K562 (cell line): ENCODE data around the gene SLC6A4. TPM values are rescaled to one million over a fixed set of nuclear protein-coding genes. Genes with fewer than 3 reads are reported as not detected.

ENCODE experiments used
- ATAC-seq: fragments of 200-7000 bp; cut with Tn5 transposase; 3 replicates; pipeline ENCODE4 v1.9.1; 2020; ENCODE audit warnings: moderate library complexity
- BruUV-seq: library from RNA; stranded (reverse); fragments of 400-500 nt; replicated peaks from 2 replicates; lab custom pipeline; 2021; lab: Mats Ljungman, UMichigan
- CTCF ChIA-PET: fragments of 300-600 bp; formaldehyde crosslinking; extraction: SDS; loops from one replicate; lab custom pipeline; 2021; ENCODE audit warnings: low intra/inter-chr PET ratio; lab: Yijun Ruan, JAX
- POLR2A ChIA-PET: fragments of 300-600, 350-650 bp; sonication (Branson Sonifier 250); formaldehyde crosslinking; extraction: SDS; loops from one replicate; lab custom pipeline; 2021; ENCODE audit warnings: antibody characterized with exemption, inconsistent platforms; lab: Yijun Ruan, JAX
- DNase-seq, 4 experiments: peaks; one replicate each; pipeline versions ENCODE4 v3.0.0 to v3.0.0-alpha.2; 2011 to 2018; ENCODE audit warnings: low spot score in 3 of 4, mixed read lengths in 3 of 4; ENCODE audit errors: extremely low read depth in 1 of 4
- FAIRE-seq: peaks from 2 replicates; lab custom pipeline; 2011; peaks lifted over from hg19 to GRCh38; lab: Jason Lieb, UNC
- H2AFZ ChIP-seq: 2 replicates; pipeline ENCODE4 v1.6.0; 2011; ENCODE audit warnings: low read depth, low read length, control low read depth, inconsistent platforms
- H3K27ac ChIP-seq: fragments of 200-600 bp; 3 replicates; pipeline ENCODE4 v1.8.0; 2011; ENCODE audit warnings: low read depth, mild to moderate bottlenecking, control low read depth, inconsistent platforms, low read length, moderate library complexity, mixed read lengths; ENCODE audit errors: extremely low read depth
- H3K27me3 ChIP-seq, 2 experiments: fragments of 300-600 bp in 1 of 2; 2 replicates in 1 of 2; 3 replicates in 1 of 2; pipeline versions ENCODE4 v1.6.0 to v1.8.0; 2011; ENCODE audit warnings: inconsistent platforms in 2 of 2, low read length in 2 of 2, mild to moderate bottlenecking in 1 of 2, mixed read lengths in 1 of 2, moderate library complexity in 1 of 2; ENCODE audit not compliant: control insufficient read depth in 2 of 2, insufficient read depth in 2 of 2
- H3K36me3 ChIP-seq: fragments of 300-600 bp; 3 replicates; pipeline ENCODE4 v1.8.0; 2011; ENCODE audit warnings: mild to moderate bottlenecking, low read length, inconsistent platforms; ENCODE audit not compliant: control insufficient read depth, insufficient read depth
- H3K4me1 ChIP-seq, 2 experiments: fragments of 200-600 bp in 1 of 2; replicated peaks in 1 of 2; 2 replicates in 1 of 2; 3 replicates in 1 of 2; pipeline versions ENCODE4 v1.5.1 to v1.8.0; 2011; ENCODE audit warnings: inconsistent platforms in 2 of 2, low read length in 2 of 2, mild to moderate bottlenecking in 1 of 2, mixed read lengths in 1 of 2, moderate library complexity in 1 of 2; ENCODE audit not compliant: control insufficient read depth in 2 of 2, insufficient read depth in 2 of 2
- H3K4me2 ChIP-seq: 2 replicates; pipeline ENCODE4 v1.6.1; 2011; ENCODE audit warnings: low read length, control low read depth, inconsistent platforms, mixed read lengths; ENCODE audit not compliant: insufficient read depth
- H3K4me3 ChIP-seq: fragments of 200-600 bp; sonication (generic), shearing (Covaris generic); 2 replicates; pipeline ENCODE4 v1.5.1; 2016; ENCODE audit warnings: control low read depth, inconsistent platforms
- H3K79me2 ChIP-seq: fragments of 200-600 bp; 3 replicates; pipeline ENCODE4 v1.8.0; 2011; ENCODE audit warnings: low read length, inconsistent platforms; ENCODE audit not compliant: control insufficient read depth, insufficient read depth
- H3K9ac ChIP-seq, 2 experiments: 2 replicates each; pipeline versions ENCODE4 v1.6.0 to v1.6.1; 2011; ENCODE audit warnings: low read depth in 2 of 2, low read length in 2 of 2, control low read depth in 1 of 2, inconsistent platforms in 1 of 2, mild to moderate bottlenecking in 1 of 2, mixed read lengths in 1 of 2; ENCODE audit not compliant: insufficient read depth in 1 of 2
- H3K9me1 ChIP-seq: one replicate; pipeline ENCODE4 v1.6.0; 2011; ENCODE audit warnings: inconsistent platforms, mild to moderate bottlenecking, low read length, moderate library complexity; ENCODE audit not compliant: control insufficient read depth, insufficient read depth
- H3K9me3 ChIP-seq: replicated peaks from 2 replicates; pipeline ENCODE4 v1.5.1; 2011; ENCODE audit warnings: low read depth, low read length, inconsistent platforms; ENCODE audit not compliant: control insufficient read depth, insufficient read depth
- H4K20me1 ChIP-seq: replicated peaks from 2 replicates; pipeline ENCODE4 v1.6.1; 2011; ENCODE audit warnings: low read length, inconsistent platforms, mixed read lengths; ENCODE audit not compliant: control insufficient read depth, insufficient read depth
- ARHGAP35 ChIP-seq: fragments of 450-650 bp; IDR thresholded peaks from 2 replicates; pipeline ENCODE4 v1.6.1; 2018; ENCODE audit not compliant: partially characterized antibody
- HLTF ChIP-seq: fragments of 450-650 bp; IDR thresholded peaks from 2 replicates; pipeline ENCODE4 v1.6.1; 2016
- NFATC3 ChIP-seq: fragments of 450-650 bp; IDR thresholded peaks from 2 replicates; pipeline ENCODE4 v1.6.1; 2017; ENCODE audit warnings: mild to moderate bottlenecking
- SMARCA5 ChIP-seq: fragments of 450-650 bp; IDR thresholded peaks from 2 replicates; pipeline ENCODE4 v1.6.1; 2016
- SMARCE1 ChIP-seq: fragments of 450-650 bp; IDR thresholded peaks from 2 replicates; pipeline ENCODE4 v1.7.1; 2016; ENCODE audit warnings: mild to moderate bottlenecking
- ZNF184 ChIP-seq: sonication (generic); formaldehyde crosslinking; IDR thresholded peaks from 2 replicates; pipeline ENCODE4 v1.5.0; 2020; ENCODE audit warnings: missing genetic modification reagents
- ZSCAN29 ChIP-seq: fragments of 450-650 bp; IDR thresholded peaks from 2 replicates; pipeline ENCODE4 v1.6.1; 2017
- in situ Hi-C: fragments of 300-500 bp; cut with MboI; formaldehyde crosslinking; loops from 4 replicates; pipeline ENCODE4 v1.15.0; 2018; ENCODE audit warnings: inconsistent platforms, mixed read lengths
- intact Hi-C: fragments of 100-400 bp; cut with micrococcal nuclease; formaldehyde crosslinking; loops from 2 replicates; pipeline ENCODE4 v1.14.2; 2022
- polyA plus RNA-seq, 8 experiments: library from polyadenylated mRNA; depleted of rRNA in 4 of 8; stranded (reverse) in 5 of 8; unstranded in 3 of 8; fragments of >200 nt; fragmentation: Nextera tagmentation in 2 of 8; fragmentation: Illumina TruSeq in 1 of 8; extraction: Ambion mirVana in 2 of 8; extraction: Trizol in 1 of 8; gene quantifications; 2 replicates each; pipeline versions ENCODE4 v1.2.1 to v1.2.3, GENCODE V29; 2011 to 2014; ENCODE audit warnings: inconsistent platforms in 1 of 8, missing spikeins in 1 of 8
- total RNA-seq, 7 experiments: library from RNA; depleted of rRNA in 6 of 7; stranded (reverse); fragments of >200 nt in 6 of 7; fragmentation: Illumina TruSeq in 2 of 7; extraction: Trizol in 2 of 7; gene quantifications; 2 replicates each; pipeline versions ENCODE4 v1.2.1 to v1.2.3, GENCODE V29; 2011 to 2021; ENCODE audit warnings: low replicate concordance in 1 of 7
- TF ChIP-seq, protein P1 (sequence below): fragments of 250-450 bp; sonication (Bioruptor Pico); IDR thresholded peaks from 2 replicates; pipeline ENCODE4 v1.8.0; 2021; ENCODE audit warnings: mild to moderate bottlenecking, moderate library complexity
- TF ChIP-seq, protein P2 (sequence below): fragments of 450-650 bp; IDR thresholded peaks from 2 replicates; pipeline ENCODE4 v1.7.0; 2016; ENCODE audit warnings: borderline replicate concordance
- TF ChIP-seq, protein P3 (sequence below): fragments of 250-450 bp; sonication (Bioruptor Pico); IDR thresholded peaks from 2 replicates; pipeline ENCODE4 v1.8.0; 2022; ENCODE audit warnings: moderate library complexity, mild to moderate bottlenecking, inconsistent platforms
- TF ChIP-seq, protein P4 (sequence below), 2 experiments: fragments of 450-650 bp; IDR thresholded peaks; 2 replicates each; pipeline ENCODE4 v1.6.1; 2016

The SLC6A4 gene
- total and polyA plus RNA-seq, 9 of the 15 experiments (the other 6 are each of a cell fraction or from before 2014, with no cell fraction given) = 0.05 to 0.09 (median 0.07) TPM; not detected in 6

DNA sequence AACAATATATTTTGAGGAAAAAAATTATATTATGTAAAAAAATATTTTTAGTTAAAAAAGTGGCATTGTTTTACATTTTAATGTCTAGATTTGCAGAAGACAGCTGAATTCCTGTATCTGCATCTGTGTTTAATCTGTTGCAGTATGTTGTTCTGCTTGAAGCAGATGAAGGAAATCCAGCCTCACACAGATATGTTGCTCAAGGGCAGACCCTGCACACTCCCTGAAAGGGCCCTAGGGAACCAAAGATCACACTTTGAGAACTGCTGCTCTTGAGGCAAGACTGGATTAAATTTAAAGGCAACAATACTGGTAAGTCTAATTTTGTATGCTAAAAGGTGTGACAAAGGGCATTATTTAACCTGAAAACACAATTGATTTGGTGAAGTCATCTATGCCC lies 16.4 kb upstream of the SLC6A4 start:
- no TSS peak for BruUV-seq
- no peaks in the 10 kb centered on the region for H3K9me1 ChIP-seq
- intact Hi-C loops = loop anchor here (5.0 kb wide), 1 partner anchor 60 kb away; no protein-coding TSS in a partner anchor
- POLR2A ChIA-PET = no interaction called here
- ATAC-seq = no peak
- H3K9me3 ChIP-seq = no peaks in the 10 kb centered on the region
- no peak overlapping the region for H3K4me3 ChIP-seq
- TF ChIP-seq, protein P1, sequence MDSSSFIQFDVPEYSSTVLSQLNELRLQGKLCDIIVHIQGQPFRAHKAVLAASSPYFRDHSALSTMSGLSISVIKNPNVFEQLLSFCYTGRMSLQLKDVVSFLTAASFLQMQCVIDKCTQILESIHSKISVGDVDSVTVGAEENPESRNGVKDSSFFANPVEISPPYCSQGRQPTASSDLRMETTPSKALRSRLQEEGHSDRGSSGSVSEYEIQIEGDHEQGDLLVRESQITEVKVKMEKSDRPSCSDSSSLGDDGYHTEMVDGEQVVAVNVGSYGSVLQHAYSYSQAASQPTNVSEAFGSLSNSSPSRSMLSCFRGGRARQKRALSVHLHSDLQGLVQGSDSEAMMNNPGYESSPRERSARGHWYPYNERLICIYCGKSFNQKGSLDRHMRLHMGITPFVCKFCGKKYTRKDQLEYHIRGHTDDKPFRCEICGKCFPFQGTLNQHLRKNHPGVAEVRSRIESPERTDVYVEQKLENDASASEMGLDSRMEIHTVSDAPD (CRISPR knock-in tag) = no peak
- TF ChIP-seq ZNF184 (CRISPR knock-in tag) (no peak), NFATC3 (no peak), SMARCA5 (no peak), ARHGAP35 (no peak), HLTF (no peak), ZSCAN29 (no peak), SMARCE1 (no peak)
- TF ChIP-seq, protein P2, sequence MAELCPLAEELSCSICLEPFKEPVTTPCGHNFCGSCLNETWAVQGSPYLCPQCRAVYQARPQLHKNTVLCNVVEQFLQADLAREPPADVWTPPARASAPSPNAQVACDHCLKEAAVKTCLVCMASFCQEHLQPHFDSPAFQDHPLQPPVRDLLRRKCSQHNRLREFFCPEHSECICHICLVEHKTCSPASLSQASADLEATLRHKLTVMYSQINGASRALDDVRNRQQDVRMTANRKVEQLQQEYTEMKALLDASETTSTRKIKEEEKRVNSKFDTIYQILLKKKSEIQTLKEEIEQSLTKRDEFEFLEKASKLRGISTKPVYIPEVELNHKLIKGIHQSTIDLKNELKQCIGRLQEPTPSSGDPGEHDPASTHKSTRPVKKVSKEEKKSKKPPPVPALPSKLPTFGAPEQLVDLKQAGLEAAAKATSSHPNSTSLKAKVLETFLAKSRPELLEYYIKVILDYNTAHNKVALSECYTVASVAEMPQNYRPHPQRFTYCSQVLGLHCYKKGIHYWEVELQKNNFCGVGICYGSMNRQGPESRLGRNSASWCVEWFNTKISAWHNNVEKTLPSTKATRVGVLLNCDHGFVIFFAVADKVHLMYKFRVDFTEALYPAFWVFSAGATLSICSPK = no peak
- TF ChIP-seq, protein P3, sequence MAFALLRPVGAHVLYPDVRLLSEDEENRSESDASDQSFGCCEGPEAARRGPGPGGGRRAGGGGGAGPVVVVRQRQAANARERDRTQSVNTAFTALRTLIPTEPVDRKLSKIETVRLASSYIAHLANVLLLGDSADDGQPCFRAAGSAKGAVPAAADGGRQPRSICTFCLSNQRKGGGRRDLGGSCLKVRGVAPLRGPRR (CRISPR knock-in tag) = no peak
- TF ChIP-seq, protein P4, sequence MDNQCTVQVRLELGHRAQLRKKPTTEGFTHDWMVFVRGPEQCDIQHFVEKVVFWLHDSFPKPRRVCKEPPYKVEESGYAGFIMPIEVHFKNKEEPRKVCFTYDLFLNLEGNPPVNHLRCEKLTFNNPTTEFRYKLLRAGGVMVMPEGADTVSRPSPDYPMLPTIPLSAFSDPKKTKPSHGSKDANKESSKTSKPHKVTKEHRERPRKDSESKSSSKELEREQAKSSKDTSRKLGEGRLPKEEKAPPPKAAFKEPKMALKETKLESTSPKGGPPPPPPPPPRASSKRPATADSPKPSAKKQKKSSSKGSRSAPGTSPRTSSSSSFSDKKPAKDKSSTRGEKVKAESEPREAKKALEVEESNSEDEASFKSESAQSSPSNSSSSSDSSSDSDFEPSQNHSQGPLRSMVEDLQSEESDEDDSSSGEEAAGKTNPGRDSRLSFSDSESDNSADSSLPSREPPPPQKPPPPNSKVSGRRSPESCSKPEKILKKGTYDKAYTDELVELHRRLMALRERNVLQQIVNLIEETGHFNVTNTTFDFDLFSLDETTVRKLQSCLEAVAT (IDR thresholded peaks at IDR 0.05) = no peak
- TF ChIP-seq, all 486 proteins: peak for 0
- DNase-seq = no peak
- peaks cover 86% of the 10 kb centered on the region for H3K36me3 ChIP-seq
- peak; percentile 11 for FAIRE-seq
- H3K4me2 ChIP-seq = no peak overlapping the region
- no peak overlapping the region for H2AFZ ChIP-seq
- no peak overlapping the region for H3K27ac ChIP-seq
- in situ Hi-C loops = no loop called here
- no peaks in the 10 kb centered on the region for H4K20me1 ChIP-seq
- peaks cover 0 to 3% of the 10 kb centered on the region in 2 experiments; a peak in 3 of 5 replicates for H3K4me1 ChIP-seq
- CTCF ChIA-PET = no interaction called here
- H3K27me3 ChIP-seq = no peaks in the 10 kb centered on the region
- no peaks in the 10 kb centered on the region for H3K79me2 ChIP-seq
- no peak overlapping the region for H3K9ac ChIP-seq
